NCI-H748 (cell line): ENCODE results near the gene PMS2.
"Not testable (repeated sequence)": the region's sequence is repeated elsewhere in the genome, so short reads cannot be mapped to it uniquely, and the experiment has no call there.

Experiments
- DNase-seq: peaks from one replicate; lab custom pipeline; 2025; ENCODE audit not compliant: unreplicated experiment; lab: John Stamatoyannopoulos, UW

Gene PMS2, protein sequence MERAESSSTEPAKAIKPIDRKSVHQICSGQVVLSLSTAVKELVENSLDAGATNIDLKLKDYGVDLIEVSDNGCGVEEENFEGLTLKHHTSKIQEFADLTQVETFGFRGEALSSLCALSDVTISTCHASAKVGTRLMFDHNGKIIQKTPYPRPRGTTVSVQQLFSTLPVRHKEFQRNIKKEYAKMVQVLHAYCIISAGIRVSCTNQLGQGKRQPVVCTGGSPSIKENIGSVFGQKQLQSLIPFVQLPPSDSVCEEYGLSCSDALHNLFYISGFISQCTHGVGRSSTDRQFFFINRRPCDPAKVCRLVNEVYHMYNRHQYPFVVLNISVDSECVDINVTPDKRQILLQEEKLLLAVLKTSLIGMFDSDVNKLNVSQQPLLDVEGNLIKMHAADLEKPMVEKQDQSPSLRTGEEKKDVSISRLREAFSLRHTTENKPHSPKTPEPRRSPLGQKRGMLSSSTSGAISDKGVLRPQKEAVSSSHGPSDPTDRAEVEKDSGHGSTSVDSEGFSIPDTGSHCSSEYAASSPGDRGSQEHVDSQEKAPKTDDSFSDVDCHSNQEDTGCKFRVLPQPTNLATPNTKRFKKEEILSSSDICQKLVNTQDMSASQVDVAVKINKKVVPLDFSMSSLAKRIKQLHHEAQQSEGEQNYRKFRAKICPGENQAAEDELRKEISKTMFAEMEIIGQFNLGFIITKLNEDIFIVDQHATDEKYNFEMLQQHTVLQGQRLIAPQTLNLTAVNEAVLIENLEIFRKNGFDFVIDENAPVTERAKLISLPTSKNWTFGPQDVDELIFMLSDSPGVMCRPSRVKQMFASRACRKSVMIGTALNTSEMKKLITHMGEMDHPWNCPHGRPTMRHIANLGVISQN

DNA sequence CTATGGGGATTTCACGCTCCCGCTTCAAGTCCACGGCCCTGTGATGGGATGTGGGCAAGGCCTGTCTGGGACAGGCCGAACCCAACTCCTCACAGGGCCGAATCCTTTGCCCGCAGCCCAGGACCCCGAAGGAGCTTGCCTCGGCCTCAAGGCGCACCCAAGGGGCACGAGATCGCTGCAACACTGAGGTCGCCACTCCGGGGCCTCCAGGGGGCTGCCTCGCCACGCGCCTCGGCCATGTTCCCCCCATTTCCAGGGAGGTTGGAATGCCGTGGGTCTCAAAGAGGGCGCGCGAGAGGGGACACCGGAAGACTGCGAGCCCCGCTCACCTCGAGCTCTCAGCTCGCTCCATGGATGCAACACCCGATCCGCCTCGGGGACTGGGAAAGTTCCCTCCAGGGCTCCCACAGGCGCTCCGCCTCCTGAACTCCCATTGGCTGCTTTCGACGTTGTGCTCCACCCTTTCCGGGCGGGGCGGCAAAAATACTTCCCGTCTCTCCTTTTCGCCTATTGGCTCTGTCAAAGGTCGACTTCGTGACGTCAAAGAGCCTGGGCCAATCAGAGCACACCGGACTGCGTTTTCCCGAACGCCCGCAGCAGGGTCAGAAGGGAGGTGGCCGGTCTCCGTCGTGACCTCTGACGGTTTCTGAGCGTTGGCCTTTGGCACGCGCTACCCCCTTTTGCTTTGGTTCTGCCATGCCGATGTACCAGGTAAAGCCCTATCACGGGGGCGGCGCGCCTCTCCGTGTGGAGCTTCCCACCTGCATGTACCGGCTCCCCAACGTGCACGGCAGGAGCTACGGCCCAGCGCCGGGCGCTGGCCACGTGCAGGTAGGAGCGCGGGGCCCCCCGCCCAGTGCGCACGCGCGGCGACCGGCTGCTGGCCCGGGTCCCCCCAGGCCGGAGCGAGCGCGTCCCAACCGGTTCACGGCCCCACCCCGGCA lies at the start of gene PMS2, which contains the start of gene AIMP2:
TSS of gene PMS2 (minus strand) at position 382 of the 944 bp plus-strand sequence. CDS start at position 352, 30 bp downstream.
TSS of gene AIMP2 (plus strand) at position 605 of the 944 bp plus-strand sequence. CDS start at position 697, 92 bp downstream.
- peak; percentile 99 for DNase-seq

DNA sequence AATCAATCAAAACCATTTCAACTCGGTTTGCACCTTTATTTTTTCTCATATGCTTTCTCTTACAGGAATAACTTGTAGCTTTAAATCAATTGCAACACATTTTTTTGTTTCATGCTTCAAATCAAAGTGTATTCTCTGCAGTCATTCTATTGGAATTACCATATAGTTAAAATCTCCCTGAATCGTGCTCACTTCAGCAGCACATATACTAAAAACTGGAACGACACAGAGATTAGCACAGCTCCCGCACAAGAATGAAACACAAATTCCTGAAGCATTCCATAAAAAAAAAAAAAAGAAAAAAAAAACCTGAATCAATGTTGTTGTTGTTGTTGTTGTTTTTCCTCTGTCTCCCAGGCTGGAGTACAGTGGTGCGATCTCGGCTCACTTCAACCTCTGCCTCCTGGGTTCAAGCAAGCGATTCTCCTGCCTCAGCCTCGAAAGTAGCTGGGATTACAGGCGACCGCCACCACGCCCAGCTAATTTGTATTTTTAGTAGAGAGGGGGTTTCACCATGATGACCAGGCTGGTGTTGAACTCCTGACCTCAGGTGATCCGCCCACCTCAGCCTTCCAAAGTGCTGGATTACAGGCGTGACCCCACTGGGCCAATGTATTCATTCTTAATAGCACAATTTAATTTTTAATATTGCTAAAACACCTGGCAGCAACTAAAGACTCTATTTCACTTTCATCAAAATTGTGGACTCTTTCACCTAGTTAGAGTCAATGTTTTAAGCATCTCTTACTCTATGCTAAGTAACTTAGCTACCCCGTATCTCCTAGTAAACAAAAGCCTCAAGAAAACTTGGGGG lies 48.7 kb upstream of the PMS2 start:
- no peak for DNase-seq

GRCh38 chr7:6056616-6057015 lies 47.8 kb upstream of the PMS2 start:
- DNase-seq = no peak

GRCh38 chr7:6051185-6051584 lies 42.3 kb upstream of the PMS2 start:
- DNase-seq = not testable (repeated sequence)

GRCh38 chr7:6049780-6050179 lies 40.9 kb upstream of the PMS2 start:
- DNase-seq = no peak

DNA sequence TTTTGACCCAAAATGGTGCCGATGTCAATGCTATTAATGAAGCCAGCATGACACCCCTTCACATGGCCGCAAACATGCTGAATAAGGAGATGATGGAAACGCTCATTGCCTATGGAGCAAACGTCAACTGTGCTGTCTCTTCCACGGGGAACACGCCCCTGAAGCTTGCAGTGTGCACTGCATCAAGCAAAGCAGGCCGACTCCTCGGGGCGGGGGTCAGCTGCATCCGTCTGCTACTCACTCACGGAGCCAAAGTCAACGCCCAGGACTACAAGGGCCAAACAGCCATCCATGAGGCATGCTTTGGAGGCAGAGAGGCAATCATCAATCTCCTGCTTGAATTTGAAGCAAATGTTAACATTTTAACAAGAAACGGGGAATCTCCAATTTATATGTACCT lies 26.8 kb upstream of the PMS2 start:
- no peak for DNase-seq

DNA sequence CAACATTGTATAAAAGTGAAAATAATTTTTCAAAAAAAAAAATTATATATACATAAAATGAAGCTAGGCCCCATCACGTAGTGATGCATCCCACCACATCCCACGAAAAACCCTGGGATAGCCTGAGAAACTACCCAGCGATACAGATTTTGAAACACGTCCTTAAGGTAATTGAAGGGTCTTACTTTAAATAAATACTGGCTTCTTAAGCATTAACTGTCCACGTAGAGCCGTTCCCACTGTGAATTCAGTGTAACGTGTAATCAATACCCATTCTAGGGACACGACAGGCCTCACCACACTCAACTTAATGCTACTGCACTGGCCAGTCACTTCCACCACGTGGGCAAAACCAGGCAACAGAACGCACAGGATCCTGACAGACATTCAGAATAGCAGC lies 26.3 kb upstream of the PMS2 start:
- no peak for DNase-seq

- DNase-seq = no peak
Observed at GRCh38 chr7:6032641-6033040, 23.8 kb upstream of the PMS2 start.

- no peak for DNase-seq
Observed at GRCh38 chr7:6032167-6032566, 23.3 kb upstream of the PMS2 start.

DNA sequence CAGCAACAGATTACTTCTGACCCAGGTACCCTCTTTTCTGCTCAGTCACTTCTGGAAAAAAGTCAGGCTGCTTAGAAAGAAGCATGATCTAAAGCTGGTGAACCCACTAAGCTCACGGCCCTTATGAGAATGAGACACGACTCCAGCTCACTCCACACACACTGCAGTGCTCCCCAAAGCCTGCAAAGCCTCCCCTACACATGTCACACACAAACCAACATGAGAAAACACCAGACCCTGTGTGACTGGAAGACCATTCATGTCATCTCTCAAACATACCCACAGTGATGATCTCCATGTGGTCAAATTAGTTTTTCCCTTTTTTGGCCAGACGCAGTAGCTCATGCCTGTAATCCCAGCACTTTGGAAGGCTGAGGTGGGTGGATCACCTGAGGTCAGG lies 22.7 kb upstream of the PMS2 start:
- DNase-seq = no peak

- no peak for DNase-seq
Observed at GRCh38 chr7:6030988-6031387, 22.1 kb upstream of the PMS2 start, which contains the start of gene ANKRD61. Gene ANKRD61, plus strand, starts transcription at chr7:6031376. Its CDS starts 0 bp downstream, at chr7:6031376.

DNA sequence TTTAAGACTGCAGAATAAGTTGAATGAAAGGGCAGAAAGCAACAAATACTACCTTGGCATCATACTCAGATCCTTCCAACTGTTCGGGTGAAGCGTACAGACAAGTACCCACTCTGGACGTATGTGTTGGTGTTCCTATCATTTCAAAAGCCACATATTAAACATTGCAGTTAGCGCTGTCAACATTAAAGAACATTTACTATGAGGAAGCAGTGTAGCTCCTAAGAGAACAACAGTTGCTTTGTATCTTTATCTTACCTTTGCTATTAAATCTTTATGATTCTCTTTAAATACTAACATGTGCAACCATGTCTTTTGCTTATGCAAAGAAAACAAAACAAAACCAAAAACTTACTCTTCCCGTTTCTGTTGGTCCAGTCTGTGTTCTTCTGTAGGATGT lies 19.7 kb upstream of the PMS2 start:
- DNase-seq = no peak

- DNase-seq = no peak
Observed at GRCh38 chr7:6027806-6028365, 19.0 kb upstream of the PMS2 start.

DNA sequence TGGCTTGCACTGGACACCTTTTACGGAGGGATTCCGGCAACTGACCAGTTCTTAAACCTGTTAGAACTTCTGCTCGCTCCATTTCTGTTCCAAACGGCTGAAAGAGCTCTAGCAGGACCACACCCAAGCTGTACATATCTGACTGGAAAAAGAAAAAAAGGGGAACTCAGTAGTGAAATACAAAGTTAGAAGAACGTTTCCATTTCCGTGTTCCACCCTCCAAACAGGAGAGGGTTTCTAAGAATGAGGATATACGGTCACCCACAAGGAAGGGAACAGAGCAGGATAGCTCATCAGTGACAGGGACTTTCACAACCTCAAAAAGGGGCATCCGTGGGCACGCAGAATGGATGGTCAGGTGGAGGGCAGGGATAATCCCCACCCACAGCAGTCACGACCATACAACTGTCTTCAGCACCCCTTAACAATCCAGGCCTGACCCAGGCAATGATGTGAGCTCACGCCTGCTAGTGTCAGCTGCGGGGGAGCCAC lies 18.0 kb upstream of the PMS2 start:
- DNase-seq = no peak

DNA sequence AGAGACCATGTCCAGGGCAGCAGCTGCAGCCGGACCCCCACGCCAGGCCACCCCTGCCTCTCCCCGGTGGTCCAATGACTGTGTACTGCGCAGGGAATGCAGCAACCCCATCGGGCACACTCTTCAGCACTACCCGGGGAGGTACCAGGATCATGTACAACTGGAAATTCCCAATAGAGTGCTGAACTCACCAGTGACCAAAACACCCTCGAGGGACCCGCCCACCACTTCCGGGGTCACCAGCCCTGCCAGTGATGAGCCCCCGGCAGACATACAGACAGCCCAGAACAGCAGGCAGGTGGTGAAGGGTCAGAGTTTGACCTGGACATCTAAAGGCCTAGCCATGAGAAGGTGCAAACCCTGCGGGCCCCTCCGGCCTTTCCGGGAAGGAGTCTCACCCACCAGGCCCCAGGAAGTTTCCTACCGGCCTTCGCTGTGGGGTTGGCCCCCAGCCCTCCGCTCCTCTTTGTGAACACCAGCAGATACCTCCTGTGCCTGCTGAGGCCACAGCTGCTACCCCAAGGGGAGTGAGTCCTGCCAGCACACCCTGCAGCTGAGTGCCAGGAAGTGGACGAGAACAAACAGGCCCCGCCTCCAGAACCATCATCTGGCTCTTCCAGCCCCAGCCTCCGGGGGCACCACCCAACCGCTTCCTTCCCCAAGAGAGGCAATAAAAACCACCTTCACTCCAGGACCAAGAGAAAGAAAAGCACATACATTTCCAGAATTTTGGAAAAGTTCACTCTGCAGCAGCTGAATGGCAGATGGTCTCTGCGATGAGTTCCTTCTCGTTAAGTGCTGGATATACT lies 17.4 kb upstream of the PMS2 start:
- DNase-seq = no peak

GRCh38 chr7:6023974-6024435 lies 15.2 kb upstream of the PMS2 start:
- no peak for DNase-seq

- DNase-seq = no peak
Observed at GRCh38 chr7:6022707-6023106, 13.9 kb upstream of the PMS2 start.
